Esophagus muscularis mucosa (tissue), 4 donors: Measurements from ENCODE around the gene ACAA2. TPM values are rescaled to one million over a fixed set of nuclear protein-coding genes. Genes with fewer than 3 reads are reported as not detected.

Experiments used
- DNase-seq: peaks from one replicate; pipeline ENCODE4 v3.0.0-alpha.2; 2017; ENCODE audit errors: extremely low spot score
- H3K27ac ChIP-seq, 4 donors: fragments of 200-600 bp; sonication (generic); replicated peaks in 1 of 4; 1 replicate in 3 of 4; 2 replicates in 1 of 4; pipeline ENCODE4 v1.5.1; 2016 to 2019; ENCODE audit warnings: mild to moderate bottlenecking in 1 of 4
- H3K27me3 ChIP-seq, 4 donors: fragments of 200-600 bp; sonication (generic); one replicate each; pipeline versions ENCODE4 v1.5.1 to v1.6.0; 2016 to 2019
- H3K36me3 ChIP-seq, 4 donors: fragments of 200-600 bp; sonication (generic); one replicate each; pipeline ENCODE4 v1.5.1; 2016 to 2019
- H3K4me1 ChIP-seq, 4 donors: fragments of 200-600 bp; sonication (generic); one replicate each; pipeline ENCODE4 v1.5.1; 2016 to 2019
- H3K4me3 ChIP-seq, 4 donors: fragments of 200-600 bp; sonication (generic); 1 replicate in 2 of 4; 2 replicates in 2 of 4; pipeline ENCODE4 v1.5.1; 2016 to 2019; ENCODE audit warnings: mild to moderate bottlenecking in 4 of 4, moderate library complexity in 1 of 4
- H3K9me3 ChIP-seq, 4 donors: fragments of 200-600 bp; sonication (generic); 1 replicate in 3 of 4; 2 replicates in 1 of 4; pipeline ENCODE4 v1.5.1; 2016 to 2019
- CTCF ChIP-seq, 3 experiments: fragments of 200-600 bp in 2 of 3; fragments of 450-650 bp in 1 of 3; sonication (generic) in 2 of 3; IDR thresholded peaks; one replicate each; pipeline ENCODE4 v1.5.1; 2017 to 2019; ENCODE audit warnings: antibody characterized with exemption in 3 of 3, mild to moderate bottlenecking in 2 of 3, moderate library complexity in 1 of 3
- EP300 ChIP-seq: sonication (generic); formaldehyde crosslinking; IDR thresholded peaks from one replicate; pipeline ENCODE4 v1.6.1; 2017; ENCODE audit warnings: antibody characterized with exemption
- POLR2A ChIP-seq: fragments of 450-650 bp; IDR thresholded peaks from one replicate; pipeline ENCODE4 v1.6.1; 2017; ENCODE audit warnings: antibody characterized with exemption, moderate library complexity, mild to moderate bottlenecking, low read depth
- POLR2AphosphoS5 ChIP-seq, 2 donors: sonication (generic); formaldehyde crosslinking; IDR thresholded peaks; one replicate each; pipeline ENCODE4 v1.6.1; 2017; ENCODE audit warnings: antibody characterized with exemption in 2 of 2
- WGBS: methylation state at CpG from one replicate; pipeline ENCODE4 v1.1.5; 2018; 5-methylcytosine and 5-hydroxymethylcytosine counted together
- intact Hi-C: fragments of 100-400 bp; cut with DNase I; formaldehyde crosslinking; loops from one replicate; pipeline ENCODE4 v1.15.1; 2023
- total RNA-seq, 4 donors: library from RNA; depleted of rRNA; stranded (reverse); fragments of >200 nt; gene quantifications; one replicate each; pipeline versions ENCODE4 v1.1.0 to v1.2.1, GENCODE V29; 2016

ACAA2 gene
- total RNA-seq, 4 donors from 2014 or later, result 46.9 to 101 (median 73.9) TPM

- intact Hi-C loops, result no loop called here
- Histone ChIP-seq H3K4me1 (no peaks in the 10 kb centered on the region), H3K27ac (no peak overlapping the region), H3K36me3 (no peaks in the 10 kb centered on the region), H3K4me3 (no peak overlapping the region), H3K9me3 (no peaks in the 10 kb centered on the region), H3K27me3 (peaks cover 0 to 12% (median 0%) of the 10 kb centered on the region in 4 donors)
- TF ChIP-seq POLR2A (no peak), EP300 (no peak), POLR2AphosphoS5 (IDR thresholded peaks at IDR 0.05) (no peak), CTCF (IDR thresholded peaks at IDR 0.05) (no peak)
- WGBS, result 42% methylated on average over 4 of the region's 4 CpGs
- no peak for DNase-seq
Measured at GRCh38 chr18:49742316-49743116, 70.8 kb downstream of the ACAA2 start.

GRCh38 chr18:49739275-49739674 is 74.1 kb downstream of the ACAA2 start:
- H3K4me3 ChIP-seq, result no peak overlapping the region
- 86% methylated on average over 4 of the region's 4 CpGs for WGBS
- no peaks in the 10 kb centered on the region for H3K9me3 ChIP-seq
- no peak for TF ChIP-seq POLR2A
- TF ChIP-seq CTCF (IDR thresholded peaks at IDR 0.05), result no peak
- TF ChIP-seq POLR2AphosphoS5 (IDR thresholded peaks at IDR 0.05), result no peak
- no peak for TF ChIP-seq EP300
- no peak for DNase-seq
- intact Hi-C loops, result no loop called here
- H3K27ac ChIP-seq, result no peak overlapping the region
- H3K27me3 ChIP-seq, result peaks cover 0 to 11% (median 0%) of the 10 kb centered on the region in 4 donors
- no peaks in the 10 kb centered on the region for H3K36me3 ChIP-seq
- no peaks in the 10 kb centered on the region for H3K4me1 ChIP-seq

GRCh38 chr18:49738721-49739120 is 74.6 kb downstream of the ACAA2 start:
- Histone ChIP-seq H3K4me3 (no peak overlapping the region), H3K36me3 (no peaks in the 10 kb centered on the region), H3K27ac (no peak overlapping the region), H3K4me1 (no peaks in the 10 kb centered on the region), H3K9me3 (no peaks in the 10 kb centered on the region), H3K27me3 (peaks cover 0 to 11% (median 0%) of the 10 kb centered on the region in 4 donors)
- no peak for DNase-seq
- WGBS, result 89% methylated on average over 4 of the region's 4 CpGs
- intact Hi-C loops, result no loop called here
- no peak for TF ChIP-seq CTCF (IDR thresholded peaks at IDR 0.05)
- TF ChIP-seq EP300, result no peak
- TF ChIP-seq POLR2AphosphoS5 (IDR thresholded peaks at IDR 0.05), result no peak
- no peak for TF ChIP-seq POLR2A

- H3K4me1 ChIP-seq, result peaks cover 0 to 7% (median 2%) of the 10 kb centered on the region in 4 donors
- H3K27me3 ChIP-seq, result peaks cover 0 to 11% (median 0%) of the 10 kb centered on the region in 4 donors
- WGBS, result 65% methylated on average over 4 of the region's 4 CpGs
- H3K27ac ChIP-seq, result no peak overlapping the region
- no peak overlapping the region for H3K4me3 ChIP-seq
- H3K36me3 ChIP-seq, result no peaks in the 10 kb centered on the region
- intact Hi-C loops, result no loop called here
- TF ChIP-seq CTCF (IDR thresholded peaks at IDR 0.05), result no peak
- H3K9me3 ChIP-seq, result no peaks in the 10 kb centered on the region
- DNase-seq, result no peak
Measured at GRCh38 chr18:49734836-49735235, 78.5 kb downstream of the ACAA2 start.
